ENCODE data around the gene C16orf74.

C16orf74 gene

GRCh38 chr16:85696781-85697180 lies 54.1 kb downstream of the C16orf74 start:
- no peak for DNase-seq (ENCODE audit: low read depth in 2 of 2)

- DNase-seq (ENCODE audit: low read depth in 2 of 2), result no peak
These were observed 55.4 kb downstream of the C16orf74 start for GRCh38 chr16:85695196-85696128.

- no peak for DNase-seq (ENCODE audit: low read depth in 2 of 2)
These were observed 60.3 kb downstream of the C16orf74 start for GRCh38 chr16:85690469-85691064.

GRCh38 chr16:85689950-85690320 lies 61.0 kb downstream of the C16orf74 start:
- no peak for DNase-seq (ENCODE audit: low read depth in 2 of 2)

- DNase-seq (ENCODE audit: low read depth in 2 of 2), result no peak
These were observed 61.5 kb downstream of the C16orf74 start for GRCh38 chr16:85689285-85689949.

GRCh38 chr16:85688586-85689284 lies 62.2 kb downstream of the C16orf74 start, which contains the start of gene GINS2:
Gene GINS2 (minus strand): TSS chr16:85688954. CDS start chr16:85688898, 56 bp downstream.
- DNase-seq (ENCODE audit: low read depth in 2 of 2), result peak; percentile 80 to 82

GRCh38 chr16:85687651-85688471 lies 63.0 kb downstream of the C16orf74 start:
- DNase-seq (ENCODE audit: low read depth in 2 of 2), result no peak

- no peak for DNase-seq (ENCODE audit: low read depth in 2 of 2)
These were observed 63.8 kb downstream of the C16orf74 start for GRCh38 chr16:85686912-85687591.

- DNase-seq (ENCODE audit: low read depth in 2 of 2), result no peak
These were observed 65.6 kb downstream of the C16orf74 start for GRCh38 chr16:85685251-85685650.

- no peak for DNase-seq (ENCODE audit: low read depth in 2 of 2)
These were observed 67.5 kb downstream of the C16orf74 start for GRCh38 chr16:85683363-85683762.

GRCh38 chr16:85682516-85682915 lies 68.4 kb downstream of the C16orf74 start:
- no peak for DNase-seq (ENCODE audit: low read depth in 2 of 2)

GRCh38 chr16:85681255-85681654 lies 69.6 kb downstream of the C16orf74 start:
- DNase-seq (ENCODE audit: low read depth in 2 of 2), result no peak

GRCh38 chr16:85680352-85680944 lies 70.4 kb downstream of the C16orf74 start:
- no peak for DNase-seq (ENCODE audit: low read depth in 2 of 2)

GRCh38 chr16:85679870-85680269 lies 71.0 kb downstream of the C16orf74 start:
- no peak for DNase-seq (ENCODE audit: low read depth in 2 of 2)

- no peak for DNase-seq (ENCODE audit: low read depth in 2 of 2)
These were observed 72.1 kb downstream of the C16orf74 start for GRCh38 chr16:85678821-85679220.

- DNase-seq (ENCODE audit: low read depth in 2 of 2), result no peak
These were observed 72.9 kb downstream of the C16orf74 start for GRCh38 chr16:85678016-85678415.

GRCh38 chr16:85677383-85677967 lies 73.4 kb downstream of the C16orf74 start:
- no peak for DNase-seq (ENCODE audit: low read depth in 2 of 2)

GRCh38 chr16:85676466-85676865 lies 74.4 kb downstream of the C16orf74 start:
- no peak for DNase-seq (ENCODE audit: low read depth in 2 of 2)

GRCh38 chr16:85675251-85675874 lies 75.5 kb downstream of the C16orf74 start:
- DNase-seq (ENCODE audit: low read depth in 2 of 2), result no peak
